ENCODE measurements around the gene ELP4.

The ELP4 gene

DNA sequence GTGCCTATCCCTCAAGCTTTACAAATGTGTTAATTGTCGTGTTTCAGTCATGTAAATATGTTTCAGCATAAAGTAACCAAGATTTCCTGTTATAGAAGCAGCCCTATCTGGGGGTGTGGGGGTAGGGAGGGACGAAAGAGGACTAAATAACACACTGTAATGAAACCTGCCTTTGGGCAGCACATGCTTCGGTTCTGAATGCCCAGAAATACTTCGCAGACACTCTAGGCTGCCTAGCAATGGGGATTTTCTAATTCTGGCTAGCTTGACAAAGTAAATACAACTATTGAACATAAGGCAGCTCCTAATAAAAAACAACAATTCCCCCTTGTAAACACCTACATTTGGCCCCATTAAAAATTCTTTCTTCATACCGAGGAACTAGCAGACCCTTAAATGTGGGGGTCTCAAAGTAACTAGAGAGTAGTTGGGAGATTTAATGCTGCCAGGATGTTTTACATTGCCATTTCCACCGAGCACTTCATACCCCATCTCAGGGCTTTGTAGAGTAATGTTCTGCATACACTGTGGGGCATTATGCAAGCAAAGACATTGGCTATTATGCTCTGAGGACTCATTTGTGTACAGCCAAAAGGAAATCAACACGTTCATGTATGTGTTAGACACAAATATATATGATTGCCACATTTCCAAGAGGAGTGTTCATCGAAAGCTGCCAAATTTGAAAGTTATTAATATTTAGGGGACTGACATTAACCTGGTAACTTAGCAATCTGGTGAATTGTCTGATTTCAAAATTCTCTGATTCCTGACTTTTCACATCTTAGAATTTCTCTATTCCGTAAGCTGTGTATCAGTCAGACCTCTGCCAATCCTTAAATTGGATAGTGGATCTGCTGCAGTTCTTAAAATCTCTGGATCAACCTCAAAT, 259.4 kb downstream of the ELP4 start:
- WGBS, 2 donors (ENCODE audit: extremely low coverage in 2 of 2, insufficient read length in 2 of 2, insufficient replicate concordance in 1 of 2): no CpG with 5 or more reads among the region's 9 CpGs

DNA sequence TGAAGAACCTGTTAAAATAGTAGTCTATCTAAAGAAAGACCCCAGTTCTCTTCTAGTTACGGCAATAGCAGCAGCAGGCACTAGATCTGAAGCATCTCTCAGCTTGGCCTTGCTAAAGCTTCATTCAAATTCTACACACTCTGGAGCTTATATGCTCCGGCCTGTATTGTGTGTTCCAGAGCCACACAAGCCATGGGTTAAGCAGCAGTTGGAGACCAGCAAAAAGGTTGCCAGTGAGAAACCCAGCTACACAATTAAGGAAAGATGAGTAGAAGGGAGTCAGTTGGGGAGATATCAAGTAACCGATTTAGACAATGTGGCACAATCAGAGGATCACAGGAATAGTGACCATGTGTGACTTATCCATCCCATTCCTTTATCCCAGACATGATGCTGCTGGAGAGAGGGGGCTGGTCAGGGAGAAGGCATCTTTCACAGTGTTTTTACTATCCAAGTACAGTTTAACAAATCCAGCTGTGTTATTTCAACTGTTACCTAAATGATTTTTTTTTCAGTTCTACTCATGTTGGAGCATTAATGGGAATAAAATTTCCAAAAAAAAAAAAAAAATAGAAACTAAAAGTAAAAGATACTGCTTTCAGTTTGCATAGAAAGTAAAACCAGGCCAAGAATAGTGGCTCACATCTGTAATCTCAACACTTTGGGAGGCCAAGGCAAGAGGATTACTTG, 260.6 kb downstream of the ELP4 start:
- Histone ChIP-seq H2BK12ac (ENCODE audit: low read length) (no peak overlapping the region), H3K9ac (ENCODE audit: low read depth, low read length, poor library complexity) (no peak overlapping the region), H3K14ac (ENCODE audit: low read length) (no peak overlapping the region), H2BK15ac (ENCODE audit: low read length) (no peak overlapping the region), H3K4me2 (ENCODE audit: insufficient read depth, low read length, poor library complexity, severe bottlenecking) (no peak overlapping the region), H3K18ac (ENCODE audit: low read length) (peak overlapping the region; percentile 5), H2AFZ (ENCODE audit: low read length) (no peak overlapping the region), H3K23ac (ENCODE audit: low read depth, low read length, poor library complexity) (no peak overlapping the region), H3K4me1 (ENCODE audit: control insufficient read depth in 2 of 2, insufficient read depth in 1 of 2, low read depth in 1 of 2, low read length in 2 of 2) (peaks cover 8 to 16% of the 10 kb centered on the region in 2 donors), H3K27ac (replicated peaks; ENCODE audit: low read length) (peak overlapping the region; percentile 4), H4K91ac (ENCODE audit: low read depth, low read length, poor library complexity) (no peak overlapping the region), H3K36me3 (replicated peaks in 1 of 2; ENCODE audit: control insufficient read depth in 2 of 2, insufficient read depth in 2 of 2, low read length in 2 of 2) (no peaks in the 10 kb centered on the region), H3K4ac (ENCODE audit: low read length) (no peak overlapping the region), H2BK5ac (ENCODE audit: low read length) (no peak overlapping the region), H2AK5ac (ENCODE audit: low read depth, low read length) (no peak overlapping the region), H2BK120ac (ENCODE audit: low read depth, low read length) (no peak overlapping the region), H3K79me1 (ENCODE audit: low read depth, low read length) (no peaks in the 10 kb centered on the region), H4K8ac (ENCODE audit: low read depth, low read length) (no peak overlapping the region), H3K9me3 (replicated peaks in 1 of 2; ENCODE audit: control insufficient read depth in 2 of 2, insufficient read depth in 1 of 2, low read depth in 1 of 2, low read length in 2 of 2) (no peaks in the 10 kb centered on the region), H3K4me3 (ENCODE audit: low read length in 2 of 2) (no peak overlapping the region), H3K27me3 (ENCODE audit: control insufficient read depth in 3 of 3, insufficient read depth in 3 of 3, low read depth in 1 of 3, low read length in 3 of 3) (no peaks in the 10 kb centered on the region)
- DNase-seq (ENCODE audit: low spot score): no peak
- no CpG with 5 or more reads among the region's 3 CpGs for WGBS, 2 donors (ENCODE audit: extremely low coverage in 2 of 2, insufficient read length in 2 of 2, insufficient replicate concordance in 1 of 2)

More for the DNA sequence above, 259.4 kb downstream of the ELP4 start:
- Histone ChIP-seq H2BK15ac (ENCODE audit: low read length) (no peak overlapping the region), H4K8ac (ENCODE audit: low read depth, low read length) (no peak overlapping the region), H3K36me3 (replicated peaks in 1 of 2; ENCODE audit: control insufficient read depth in 2 of 2, insufficient read depth in 2 of 2, low read length in 2 of 2) (no peaks in the 10 kb centered on the region), H3K4ac (ENCODE audit: low read length) (no peak overlapping the region), H4K91ac (ENCODE audit: low read depth, low read length, poor library complexity) (no peak overlapping the region), H3K4me2 (ENCODE audit: insufficient read depth, low read length, poor library complexity, severe bottlenecking) (no peak overlapping the region), H3K27me3 (ENCODE audit: control insufficient read depth in 3 of 3, insufficient read depth in 3 of 3, low read depth in 1 of 3, low read length in 3 of 3) (no peaks in the 10 kb centered on the region), H3K9me3 (replicated peaks in 1 of 2; ENCODE audit: control insufficient read depth in 2 of 2, insufficient read depth in 1 of 2, low read depth in 1 of 2, low read length in 2 of 2) (no peaks in the 10 kb centered on the region), H2AK5ac (ENCODE audit: low read depth, low read length) (no peak overlapping the region), H2BK5ac (ENCODE audit: low read length) (no peak overlapping the region), H3K9ac (ENCODE audit: low read depth, low read length, poor library complexity) (no peak overlapping the region), H3K18ac (ENCODE audit: low read length) (no peak overlapping the region), H2BK12ac (ENCODE audit: low read length) (no peak overlapping the region), H3K27ac (replicated peaks; ENCODE audit: low read length) (no peak overlapping the region), H2AFZ (ENCODE audit: low read length) (no peak overlapping the region), H3K79me1 (ENCODE audit: low read depth, low read length) (no peaks in the 10 kb centered on the region), H3K23ac (ENCODE audit: low read depth, low read length, poor library complexity) (no peak overlapping the region), H3K4me1 (ENCODE audit: control insufficient read depth in 2 of 2, insufficient read depth in 1 of 2, low read depth in 1 of 2, low read length in 2 of 2) (peaks cover 16 to 18% of the 10 kb centered on the region in 2 donors), H2BK120ac (ENCODE audit: low read depth, low read length) (no peak overlapping the region), H3K14ac (ENCODE audit: low read length) (no peak overlapping the region), H3K4me3 (ENCODE audit: low read length in 2 of 2) (no peak overlapping the region)
- no peak for DNase-seq (ENCODE audit: low spot score)

DNA sequence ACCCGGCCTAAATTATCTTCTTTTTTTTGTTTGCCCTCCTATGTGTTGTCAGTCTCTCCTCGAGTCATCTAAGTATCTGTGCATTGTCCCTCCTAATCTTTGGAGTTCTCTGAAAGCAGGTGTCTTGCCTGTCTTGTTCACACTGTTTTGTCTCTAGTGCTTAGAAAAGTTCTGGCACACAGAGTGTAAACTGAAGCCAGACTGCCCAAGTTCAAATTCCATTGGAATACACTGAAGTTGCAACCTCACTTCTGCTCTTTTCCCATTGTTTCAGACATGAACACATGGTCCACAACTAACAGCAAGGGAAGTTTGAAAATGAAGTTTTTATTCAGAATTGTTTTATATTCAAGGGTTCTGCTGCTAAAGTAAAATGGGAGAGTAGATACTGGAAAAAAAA, 262.8 kb downstream of the ELP4 start:
- DNase-seq (ENCODE audit: low spot score): no peak
- Histone ChIP-seq H4K91ac (ENCODE audit: low read depth, low read length, poor library complexity) (no peak overlapping the region), H3K4me2 (ENCODE audit: insufficient read depth, low read length, poor library complexity, severe bottlenecking) (no peak overlapping the region), H3K9ac (ENCODE audit: low read depth, low read length, poor library complexity) (no peak overlapping the region), H2BK12ac (ENCODE audit: low read length) (no peak overlapping the region), H2AFZ (ENCODE audit: low read length) (no peak overlapping the region), H3K27me3 (ENCODE audit: control insufficient read depth in 3 of 3, insufficient read depth in 3 of 3, low read depth in 1 of 3, low read length in 3 of 3) (no peaks in the 10 kb centered on the region), H2BK120ac (ENCODE audit: low read depth, low read length) (no peak overlapping the region), H2BK5ac (ENCODE audit: low read length) (no peak overlapping the region), H3K4me1 (ENCODE audit: control insufficient read depth in 2 of 2, insufficient read depth in 1 of 2, low read depth in 1 of 2, low read length in 2 of 2) (peaks cover 8 to 14% of the 10 kb centered on the region in 2 donors), H3K23ac (ENCODE audit: low read depth, low read length, poor library complexity) (no peak overlapping the region), H3K9me3 (replicated peaks in 1 of 2; ENCODE audit: control insufficient read depth in 2 of 2, insufficient read depth in 1 of 2, low read depth in 1 of 2, low read length in 2 of 2) (peaks cover under 1 to 4% of the 10 kb centered on the region in 2 donors), H3K36me3 (replicated peaks in 1 of 2; ENCODE audit: control insufficient read depth in 2 of 2, insufficient read depth in 2 of 2, low read length in 2 of 2) (no peaks in the 10 kb centered on the region), H3K4me3 (ENCODE audit: low read length in 2 of 2) (no peak overlapping the region), H2AK5ac (ENCODE audit: low read depth, low read length) (no peak overlapping the region), H3K4ac (ENCODE audit: low read length) (no peak overlapping the region), H3K79me1 (ENCODE audit: low read depth, low read length) (no peaks in the 10 kb centered on the region), H3K27ac (replicated peaks; ENCODE audit: low read length) (no peak overlapping the region), H2BK15ac (ENCODE audit: low read length) (no peak overlapping the region), H4K8ac (ENCODE audit: low read depth, low read length) (no peak overlapping the region), H3K18ac (ENCODE audit: low read length) (no peak overlapping the region), H3K14ac (ENCODE audit: low read length) (no peak overlapping the region)
- WGBS, 2 donors (ENCODE audit: extremely low coverage in 2 of 2, insufficient read length in 2 of 2, insufficient replicate concordance in 1 of 2): no CpG with 5 or more reads among the region's 2 CpGs

DNA sequence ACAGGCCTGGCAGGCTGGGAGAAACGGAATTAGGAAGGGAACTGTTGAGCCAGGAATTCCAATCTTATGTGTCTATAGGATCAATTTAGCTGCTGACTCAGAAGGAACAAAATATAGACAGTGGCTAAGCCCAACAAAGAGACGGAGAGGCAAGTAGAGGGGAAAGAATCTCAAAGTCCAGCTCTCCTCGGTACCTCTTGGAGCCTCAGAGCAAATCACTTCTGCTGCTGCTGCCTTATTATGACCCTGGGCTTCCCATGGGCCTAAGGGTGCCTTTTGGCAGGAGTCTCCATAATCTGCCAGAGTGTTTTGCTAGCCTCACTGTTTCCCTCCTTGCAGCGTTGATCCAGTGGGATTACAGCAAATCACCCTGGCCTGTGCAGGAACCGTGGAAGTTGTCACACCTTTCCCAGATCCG, 269.8 kb downstream of the ELP4 start:
- no peak overlapping the region for H3K9ac ChIP-seq (ENCODE audit: low read depth, low read length, poor library complexity)
- H3K36me3 ChIP-seq (replicated peaks in 1 of 2; ENCODE audit: control insufficient read depth in 2 of 2, insufficient read depth in 2 of 2, low read length in 2 of 2): no peaks in the 10 kb centered on the region
- no peak overlapping the region for H3K18ac ChIP-seq (ENCODE audit: low read length)
- no peak overlapping the region for H3K14ac ChIP-seq (ENCODE audit: low read length)
- no peak overlapping the region for H2BK120ac ChIP-seq (ENCODE audit: low read depth, low read length)
- H3K9me3 ChIP-seq (replicated peaks in 1 of 2; ENCODE audit: control insufficient read depth in 2 of 2, insufficient read depth in 1 of 2, low read depth in 1 of 2, low read length in 2 of 2): peaks cover 2 to 5% of the 10 kb centered on the region in 2 donors
- H4K8ac ChIP-seq (ENCODE audit: low read depth, low read length): no peak overlapping the region
- no peak overlapping the region for H2AFZ ChIP-seq (ENCODE audit: low read length)
- H3K4me2 ChIP-seq (ENCODE audit: insufficient read depth, low read length, poor library complexity, severe bottlenecking): no peak overlapping the region
- WGBS, 2 donors (ENCODE audit: extremely low coverage in 2 of 2, insufficient read length in 2 of 2, insufficient replicate concordance in 1 of 2): no CpG with 5 or more reads among the region's 6 CpGs
- H2BK12ac ChIP-seq (ENCODE audit: low read length): no peak overlapping the region
- H2AK5ac ChIP-seq (ENCODE audit: low read depth, low read length): no peak overlapping the region
- no peak overlapping the region for H3K23ac ChIP-seq (ENCODE audit: low read depth, low read length, poor library complexity)
- no peaks in the 10 kb centered on the region for H3K27me3 ChIP-seq (ENCODE audit: control insufficient read depth in 3 of 3, insufficient read depth in 3 of 3, low read depth in 1 of 3, low read length in 3 of 3)
- no peaks in the 10 kb centered on the region for H3K79me1 ChIP-seq (ENCODE audit: low read depth, low read length)
- H3K4me3 ChIP-seq (ENCODE audit: low read length in 2 of 2): no peak overlapping the region
- peaks cover 0 to 6% of the 10 kb centered on the region in 2 donors for H3K4me1 ChIP-seq (ENCODE audit: control insufficient read depth in 2 of 2, insufficient read depth in 1 of 2, low read depth in 1 of 2, low read length in 2 of 2)
- no peak overlapping the region for H2BK15ac ChIP-seq (ENCODE audit: low read length)
- H3K4ac ChIP-seq (ENCODE audit: low read length): no peak overlapping the region
- no peak overlapping the region for H2BK5ac ChIP-seq (ENCODE audit: low read length)
- no peak overlapping the region for H4K91ac ChIP-seq (ENCODE audit: low read depth, low read length, poor library complexity)
- no peak for DNase-seq (ENCODE audit: low spot score)
- peak overlapping the region; percentile 61 for H3K27ac ChIP-seq (replicated peaks; ENCODE audit: low read length)
